Spleen (tissue), 7 donors: ENCODE measurements around the gene RAPGEF6.

Experiments
- POLR2A ChIP-seq, 3 donors: fragments of 450-650 bp; IDR thresholded peaks; one replicate each; pipeline ENCODE4 v1.5.1; 2017; ENCODE audit warnings: antibody characterized with exemption in 3 of 3, mild to moderate bottlenecking in 1 of 3
- POLR2AphosphoS5 ChIP-seq, 3 donors: sonication (generic); formaldehyde crosslinking; IDR thresholded peaks; one replicate each; pipeline ENCODE4 v1.5.1; 2017; ENCODE audit warnings: antibody characterized with exemption in 3 of 3
- TF ChIP-seq, protein P1 (sequence below), 11 experiments: fragments of 200-600 bp in 7 of 11; fragments of 450-650 bp in 4 of 11; sonication (generic) in 4 of 11; IDR thresholded peaks in 8 of 11; conservative IDR thresholded peaks in 3 of 11; 1 replicate in 7 of 11; 2 replicates in 4 of 11; pipeline versions ENCODE4 v1.4.0 to v1.8.0; 2016 to 2021; ENCODE audit warnings: antibody characterized with exemption in 11 of 11, inconsistent platforms in 4 of 11, mild to moderate bottlenecking in 1 of 11
- donor health status: DM: no; HTN: no; CAD: no; lungs with moderate emphysema.
- donor health status: DM: no; HTN: no; CAD: no.
- donor health status: DM: no; HTN: no; CAD: no.

DNA sequence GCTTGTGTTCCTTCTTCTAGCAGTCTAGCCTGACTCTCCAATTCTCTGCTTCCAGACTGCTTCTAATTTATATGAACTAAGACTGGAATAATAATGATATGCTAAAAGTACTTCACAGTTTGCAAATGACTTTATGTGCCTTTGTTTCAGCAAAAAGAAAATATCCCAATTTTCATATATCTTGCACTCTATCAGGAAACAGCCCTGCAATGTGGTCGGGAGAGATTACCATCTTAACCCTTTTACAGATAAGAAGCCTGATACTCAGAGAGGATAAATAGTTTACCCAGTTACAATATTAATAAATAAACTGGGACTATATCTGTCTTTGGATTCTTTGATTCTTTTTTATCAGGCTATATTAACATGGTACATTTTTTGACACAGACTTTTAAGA is 245.2 kb downstream of the RAPGEF6 start:
- TF ChIP-seq, protein P1, sequence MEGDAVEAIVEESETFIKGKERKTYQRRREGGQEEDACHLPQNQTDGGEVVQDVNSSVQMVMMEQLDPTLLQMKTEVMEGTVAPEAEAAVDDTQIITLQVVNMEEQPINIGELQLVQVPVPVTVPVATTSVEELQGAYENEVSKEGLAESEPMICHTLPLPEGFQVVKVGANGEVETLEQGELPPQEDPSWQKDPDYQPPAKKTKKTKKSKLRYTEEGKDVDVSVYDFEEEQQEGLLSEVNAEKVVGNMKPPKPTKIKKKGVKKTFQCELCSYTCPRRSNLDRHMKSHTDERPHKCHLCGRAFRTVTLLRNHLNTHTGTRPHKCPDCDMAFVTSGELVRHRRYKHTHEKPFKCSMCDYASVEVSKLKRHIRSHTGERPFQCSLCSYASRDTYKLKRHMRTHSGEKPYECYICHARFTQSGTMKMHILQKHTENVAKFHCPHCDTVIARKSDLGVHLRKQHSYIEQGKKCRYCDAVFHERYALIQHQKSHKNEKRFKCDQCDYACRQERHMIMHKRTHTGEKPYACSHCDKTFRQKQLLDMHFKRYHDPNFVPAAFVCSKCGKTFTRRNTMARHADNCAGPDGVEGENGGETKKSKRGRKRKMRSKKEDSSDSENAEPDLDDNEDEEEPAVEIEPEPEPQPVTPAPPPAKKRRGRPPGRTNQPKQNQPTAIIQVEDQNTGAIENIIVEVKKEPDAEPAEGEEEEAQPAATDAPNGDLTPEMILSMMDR (IDR thresholded peaks at IDR 0.05 in 8 of 11, conservative IDR thresholded peaks at IDR 0.05 in 3 of 11) = no peak
- TF ChIP-seq POLR2AphosphoS5 (IDR thresholded peaks at IDR 0.05) (no peak), POLR2A (IDR thresholded peaks at IDR 0.05) (no peak)
